ENCODE measurements around the gene PROB1. TPM values are rescaled to one million over a fixed set of nuclear protein-coding genes. Genes with fewer than 3 reads are reported as not detected.

Gene PROB1
- polyA plus RNA-seq, 1 donor from 2014 or later, result 0.74 TPM

DNA sequence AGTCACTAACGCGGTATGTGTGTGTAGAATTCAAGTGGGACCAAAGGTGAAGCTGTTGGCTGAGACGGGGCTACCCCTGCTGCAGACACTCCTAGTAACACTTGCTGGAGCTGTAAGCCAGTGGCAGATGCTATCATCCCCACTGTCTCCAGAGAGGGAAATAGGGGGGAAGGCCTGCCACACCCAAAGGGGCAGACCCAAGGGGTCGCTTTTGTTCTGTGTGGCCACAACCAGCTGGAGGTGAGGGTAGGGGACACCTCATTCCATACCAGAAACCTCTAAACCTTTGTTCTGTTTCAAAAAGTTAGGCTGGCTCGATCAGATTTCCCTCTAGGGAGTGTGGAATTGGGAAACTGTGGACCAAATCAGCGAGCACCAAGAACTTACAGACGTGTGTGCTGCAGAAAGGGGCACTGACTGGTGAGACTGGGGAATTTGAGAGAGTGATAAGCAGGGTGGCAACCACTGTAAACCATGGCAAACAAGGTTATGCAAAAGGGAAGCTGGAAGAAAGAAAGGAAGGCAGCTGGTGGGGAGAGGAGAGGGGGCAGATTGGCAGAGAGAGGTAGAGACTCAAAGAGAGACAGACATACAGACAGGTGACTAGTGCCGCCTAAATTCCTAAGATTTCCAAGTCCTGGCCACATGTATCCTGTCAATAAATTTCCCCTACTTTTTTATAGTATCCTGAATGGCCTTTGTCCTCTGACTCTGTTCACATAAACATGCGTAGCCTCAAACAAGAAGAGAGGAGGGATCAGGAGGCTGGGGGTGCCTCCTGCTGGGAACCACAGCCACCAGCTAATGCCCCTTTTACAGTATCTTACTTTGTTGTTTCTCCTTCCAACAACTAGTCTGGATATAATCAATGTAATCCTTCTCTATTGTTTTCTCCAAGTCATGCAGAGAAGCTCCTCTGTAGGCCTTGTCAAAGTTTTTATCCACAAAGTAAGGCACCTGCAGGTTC lies 24.6 kb upstream of the PROB1 start:
- Histone ChIP-seq H3K27me3 (ENCODE audit: insufficient read depth, low read depth, low read length) (no peaks in the 10 kb centered on the region), H3K9me2 (ENCODE audit: insufficient read depth, low read length) (no peaks in the 10 kb centered on the region), H3K36me3 (ENCODE audit: insufficient read depth, low read length) (peaks cover 4% of the 10 kb centered on the region), H3F3A (ENCODE audit: insufficient read depth, low read length, poor library complexity, severe bottlenecking) (no peaks in the 10 kb centered on the region), H4K20me1 (ENCODE audit: insufficient read depth) (no peaks in the 10 kb centered on the region), H3K4me3 (ENCODE audit: low read length) (no peak overlapping the region), H3K4me2 (ENCODE audit: low read length) (no peak overlapping the region), H3K9me3 (ENCODE audit: low read length) (no peaks in the 10 kb centered on the region), H3K27ac (ENCODE audit: low read length) (no peak overlapping the region), H3K79me2 (replicated peaks; ENCODE audit: insufficient read depth, low read length) (no peaks in the 10 kb centered on the region), H3K9ac (ENCODE audit: low read length) (no peak overlapping the region), H2AFZ (ENCODE audit: low read depth, low read length) (no peak overlapping the region)
- no peak for TF ChIP-seq TAF1 (IDR thresholded peaks at IDR 0.05; ENCODE audit: low read depth)
- TF ChIP-seq, protein P1, sequence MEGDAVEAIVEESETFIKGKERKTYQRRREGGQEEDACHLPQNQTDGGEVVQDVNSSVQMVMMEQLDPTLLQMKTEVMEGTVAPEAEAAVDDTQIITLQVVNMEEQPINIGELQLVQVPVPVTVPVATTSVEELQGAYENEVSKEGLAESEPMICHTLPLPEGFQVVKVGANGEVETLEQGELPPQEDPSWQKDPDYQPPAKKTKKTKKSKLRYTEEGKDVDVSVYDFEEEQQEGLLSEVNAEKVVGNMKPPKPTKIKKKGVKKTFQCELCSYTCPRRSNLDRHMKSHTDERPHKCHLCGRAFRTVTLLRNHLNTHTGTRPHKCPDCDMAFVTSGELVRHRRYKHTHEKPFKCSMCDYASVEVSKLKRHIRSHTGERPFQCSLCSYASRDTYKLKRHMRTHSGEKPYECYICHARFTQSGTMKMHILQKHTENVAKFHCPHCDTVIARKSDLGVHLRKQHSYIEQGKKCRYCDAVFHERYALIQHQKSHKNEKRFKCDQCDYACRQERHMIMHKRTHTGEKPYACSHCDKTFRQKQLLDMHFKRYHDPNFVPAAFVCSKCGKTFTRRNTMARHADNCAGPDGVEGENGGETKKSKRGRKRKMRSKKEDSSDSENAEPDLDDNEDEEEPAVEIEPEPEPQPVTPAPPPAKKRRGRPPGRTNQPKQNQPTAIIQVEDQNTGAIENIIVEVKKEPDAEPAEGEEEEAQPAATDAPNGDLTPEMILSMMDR (IDR thresholded peaks at IDR 0.05; ENCODE audit: poor library complexity, severe bottlenecking), result no peak
- TF ChIP-seq SMC3 (conservative IDR thresholded peaks at IDR 0.05; ENCODE audit: poor library complexity), result no peak
- TF ChIP-seq RAD21 (conservative IDR thresholded peaks at IDR 0.05), result no peak
- no peak for TF ChIP-seq REST (IDR thresholded peaks at IDR 0.05; ENCODE audit: borderline replicate concordance)
- TF ChIP-seq EP300 (conservative IDR thresholded peaks at IDR 0.05; ENCODE audit: poor library complexity, severe bottlenecking), result no peak
- TF ChIP-seq MXI1 (conservative IDR thresholded peaks at IDR 0.05; ENCODE audit: poor library complexity, severe bottlenecking), result no peak
- no peak for TF ChIP-seq POLR2AphosphoS5 (IDR thresholded peaks at IDR 0.05)
- TF ChIP-seq EZH2 (IDR thresholded peaks at IDR 0.05; ENCODE audit: borderline replicate concordance, insufficient read depth, low read length, poor library complexity, severe bottlenecking), result no peak

GRCh38 chr5:139418793-139419192 lies 23.9 kb upstream of the PROB1 start:
- Histone ChIP-seq H3K9me3 (ENCODE audit: low read length) (no peaks in the 10 kb centered on the region), H3K9ac (ENCODE audit: low read length) (no peak overlapping the region), H3K36me3 (ENCODE audit: insufficient read depth, low read length) (peaks cover 4% of the 10 kb centered on the region), H3K27me3 (ENCODE audit: insufficient read depth, low read depth, low read length) (no peaks in the 10 kb centered on the region), H3K27ac (ENCODE audit: low read length) (no peak overlapping the region), H3K9me2 (ENCODE audit: insufficient read depth, low read length) (no peaks in the 10 kb centered on the region), H3K4me3 (ENCODE audit: low read length) (no peak overlapping the region), H4K20me1 (ENCODE audit: insufficient read depth) (no peaks in the 10 kb centered on the region), H3K79me2 (replicated peaks; ENCODE audit: insufficient read depth, low read length) (no peaks in the 10 kb centered on the region), H3F3A (ENCODE audit: insufficient read depth, low read length, poor library complexity, severe bottlenecking) (no peaks in the 10 kb centered on the region), H2AFZ (ENCODE audit: low read depth, low read length) (no peak overlapping the region), H3K4me2 (ENCODE audit: low read length) (no peak overlapping the region)
- TF ChIP-seq TAF1 (IDR thresholded peaks at IDR 0.05; ENCODE audit: low read depth) (no peak), POLR2AphosphoS5 (IDR thresholded peaks at IDR 0.05) (no peak), RAD21 (conservative IDR thresholded peaks at IDR 0.05) (no peak), EZH2 (IDR thresholded peaks at IDR 0.05; ENCODE audit: borderline replicate concordance, insufficient read depth, low read length, poor library complexity, severe bottlenecking) (no peak), MXI1 (conservative IDR thresholded peaks at IDR 0.05; ENCODE audit: poor library complexity, severe bottlenecking) (no peak), SMC3 (conservative IDR thresholded peaks at IDR 0.05; ENCODE audit: poor library complexity) (no peak), EP300 (conservative IDR thresholded peaks at IDR 0.05; ENCODE audit: poor library complexity, severe bottlenecking) (no peak), REST (IDR thresholded peaks at IDR 0.05; ENCODE audit: borderline replicate concordance) (no peak)
- TF ChIP-seq, protein P1 (IDR thresholded peaks at IDR 0.05; ENCODE audit: poor library complexity, severe bottlenecking), result no peak
